Heart left ventricle (tissue), 13 donors: ENCODE data around the gene NAA30.

Experiments
- CTCF ChIP-seq, 12 donors: fragments of 200-600 bp; sonication (generic) in 4 of 12; IDR thresholded peaks; one replicate each; pipeline versions ENCODE4 v1.5.0 to v1.8.0; 2018 to 2022; ENCODE audit warnings: antibody characterized with exemption in 12 of 12, mild to moderate bottlenecking in 5 of 12
- POLR2A ChIP-seq, 2 donors: fragments of 450-650 bp; IDR thresholded peaks; one replicate each; pipeline ENCODE4 v1.6.1; 2017; ENCODE audit warnings: antibody characterized with exemption in 2 of 2, mild to moderate bottlenecking in 2 of 2, moderate library complexity in 2 of 2
- donor health status: ischemic (EF 13 %, LVEDD 7.1; RV severe dilation, severe dysfunction).
- donor health status: DM: no; HTN: yes; CAD: no.
- donor health status: DM: no; HTN: no; CAD: no.
- donor health status: ischemic (EF 25% LVEDD 6.9; RV normal size, moderate dysfunction).
- donor health status: ischemic (EF 25% LVEDD 5.7; RV mildly dilated, moderate dysfunction).
- donor health status: ischemic (EF 35%, LVEDD 5.7; RV mildly dilated, moderate dysfunction).
- donor health status: nonischemic (EF 11% LVEDD 7.7; RV severe dilation, severe dysfunction).
- donor health status: DM: yes; HTN: yes; CAD: no.
- donor health status: PGD.
- donor health status: ischemic (EF 29% LVEDD 5.4; RV normal size, mild dysfunction).
- donor health status: nonischemic (EF 23%, LVEDD 6.1; RV moderate dilation, normal function).

DNA sequence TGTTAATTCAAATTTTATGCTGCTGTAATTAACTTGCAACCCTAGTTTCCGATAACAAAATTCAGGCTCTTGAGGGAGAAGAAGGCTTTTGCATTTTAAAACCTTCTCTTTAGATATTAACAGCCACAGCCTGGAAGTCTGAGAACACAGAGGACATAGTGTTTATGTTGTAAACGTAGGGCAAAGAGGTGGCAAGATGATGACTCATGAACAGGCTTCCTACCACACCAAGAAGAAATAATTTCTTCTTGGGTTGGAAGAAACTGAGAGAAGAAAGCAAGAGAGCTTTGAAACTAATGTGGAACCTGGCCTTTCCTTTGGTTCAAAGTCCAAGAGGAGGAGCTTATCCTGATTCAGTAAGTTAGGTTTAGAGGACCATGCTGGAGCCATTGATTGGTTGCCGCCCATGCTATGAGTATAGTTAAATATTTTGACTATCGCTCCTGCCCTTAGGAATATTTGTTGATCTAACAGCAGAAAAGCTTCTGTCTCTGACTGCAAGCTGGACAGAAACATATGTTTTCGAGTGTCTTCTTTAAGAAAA is 71.5 kb downstream of the NAA30 start:
- TF ChIP-seq CTCF (IDR thresholded peaks at IDR 0.05) = no peak
- no peak for TF ChIP-seq POLR2A (IDR thresholded peaks at IDR 0.05)
